GM23338 (cell line): ENCODE results near the gene LAPTM4A. TPM values are rescaled to one million over a fixed set of nuclear protein-coding genes. Genes with fewer than 3 reads are reported as not detected.
"Not testable (repeated sequence)": the region's sequence is repeated elsewhere in the genome, so short reads cannot be mapped to it uniquely, and the experiment has no call there.

Source experiments
- ATAC-seq: fragments of 200-7000 bp; cut with Tn5 transposase; 3 replicates; pipeline ENCODE4 v1.9.1; 2020
- DNase-seq: peaks from one replicate; pipeline ENCODE4 v3.0.0-alpha.2; 2015; ENCODE audit warnings: low spot score
- H2AFZ ChIP-seq: fragments of 200-600 bp; sonication (generic); 2 replicates; pipeline ENCODE4 v1.8.0; 2016; ENCODE audit warnings: antibody characterized with exemption, mild to moderate bottlenecking, moderate library complexity
- H3F3A ChIP-seq: fragments of 200-600 bp; sonication (generic); replicated peaks from 2 replicates; pipeline ENCODE4 v1.8.0; 2017; ENCODE audit warnings: antibody characterized with exemption, mixed run types, low read depth
- H3K27ac ChIP-seq: fragments of 200-600 bp; sonication (generic); 2 replicates; pipeline ENCODE4 v1.6.1; 2016; ENCODE audit warnings: low read depth
- H3K27me3 ChIP-seq: fragments of 200-600 bp; sonication (generic); 2 replicates; pipeline ENCODE4 v1.8.0; 2016; ENCODE audit warnings: mild to moderate bottlenecking, mixed run types, moderate library complexity; ENCODE audit not compliant: insufficient read depth
- H3K36me3 ChIP-seq: fragments of 200-600 bp; sonication (generic); 2 replicates; pipeline ENCODE4 v1.8.0; 2016; ENCODE audit warnings: mild to moderate bottlenecking; ENCODE audit not compliant: insufficient read depth
- H3K4me1 ChIP-seq: fragments of 200-600 bp; sonication (generic); 2 replicates; pipeline ENCODE4 v1.8.0; 2016; ENCODE audit warnings: mild to moderate bottlenecking, moderate library complexity; ENCODE audit not compliant: insufficient read depth
- H3K4me2 ChIP-seq: fragments of 200-600 bp; sonication (generic); 2 replicates; pipeline ENCODE4 v1.7.1; 2017; ENCODE audit warnings: mixed run types
- H3K4me3 ChIP-seq: fragments of 200-600 bp; sonication (generic); 2 replicates; pipeline ENCODE4 v1.6.1; 2016; ENCODE audit warnings: mixed run types
- H3K79me2 ChIP-seq: fragments of 200-600 bp; sonication (generic); replicated peaks from 2 replicates; pipeline ENCODE4 v1.8.0; 2017; ENCODE audit warnings: mild to moderate bottlenecking; ENCODE audit not compliant: insufficient read depth
- H3K9me2 ChIP-seq: fragments of 200-600 bp; sonication (generic); 2 replicates; pipeline ENCODE4 v1.8.0; 2017; ENCODE audit not compliant: insufficient read depth
- H4K20me1 ChIP-seq: fragments of 200-600 bp; sonication (generic); replicated peaks from 2 replicates; pipeline ENCODE4 v1.8.0; 2017; ENCODE audit warnings: mild to moderate bottlenecking; ENCODE audit not compliant: insufficient read depth
- H3K27ac Mint-ChIP-seq: 2 replicates; pipeline ENCODE4 v1.8.0; 2020; ENCODE audit warnings: inconsistent platforms, mild to moderate bottlenecking, moderate library complexity, mixed read lengths
- H3K27me3 Mint-ChIP-seq: 3 replicates; pipeline ENCODE4 v1.8.0; 2022; ENCODE audit warnings: low read depth, mild to moderate bottlenecking, moderate library complexity, mixed read lengths, inconsistent platforms; ENCODE audit not compliant: insufficient read depth, poor library complexity
- H3K36me3 Mint-ChIP-seq: 3 replicates; pipeline ENCODE4 v1.8.0; 2021; ENCODE audit warnings: low read depth, mild to moderate bottlenecking, inconsistent platforms, moderate library complexity, mixed read lengths
- H3K4me1 Mint-ChIP-seq: 3 replicates; pipeline ENCODE4 v1.8.0; 2020; ENCODE audit warnings: mild to moderate bottlenecking, inconsistent platforms, mixed read lengths
- H3K4me3 Mint-ChIP-seq: 3 replicates; pipeline ENCODE4 v1.8.0; 2021; ENCODE audit warnings: moderate library complexity, mild to moderate bottlenecking, inconsistent platforms, mixed read lengths
- H3K9me3 Mint-ChIP-seq: 3 replicates; pipeline ENCODE4 v1.8.0; 2020; ENCODE audit warnings: moderate library complexity, mild to moderate bottlenecking, inconsistent platforms, mixed read lengths
- CTCF ChIP-seq, 2 experiments: fragments of 200-600 bp in 1 of 2; sonication (generic) in 1 of 2; conservative IDR thresholded peaks; 2 replicates each; pipeline versions ENCODE4 v1.5.1 to v1.6.1; 2016 to 2017; ENCODE audit warnings: antibody characterized with exemption in 2 of 2, low read depth in 2 of 2, mild to moderate bottlenecking in 2 of 2, moderate library complexity in 1 of 2
- EZH2 ChIP-seq: fragments of 200-600 bp; sonication (generic); IDR thresholded peaks from one replicate; pipeline ENCODE4 v1.8.0; 2017; ENCODE audit warnings: antibody characterized with exemption, mild to moderate bottlenecking, low read depth; ENCODE audit not compliant: unreplicated experiment
- EZH2phosphoT487 ChIP-seq: fragments of 200-600 bp; sonication (generic); IDR thresholded peaks from one replicate; pipeline ENCODE4 v1.8.1; 2018; ENCODE audit warnings: antibody characterized with exemption; ENCODE audit not compliant: unreplicated experiment
- POLR2AphosphoS5 ChIP-seq: IDR thresholded peaks from 2 replicates; pipeline ENCODE4 v1.6.1; 2016; ENCODE audit warnings: antibody characterized with exemption, low read depth
- ZNF331 ChIP-seq: fragments of 250-450 bp; sonication (Bioruptor Pico); IDR thresholded peaks from 2 replicates; pipeline ENCODE4 v1.5.0; 2020; ENCODE audit warnings: low read depth, mild to moderate bottlenecking, moderate library complexity
- ZNF462 ChIP-seq: fragments of 250-450 bp; sonication (Bioruptor Pico); IDR thresholded peaks from 2 replicates; pipeline ENCODE4 v1.5.0; 2020; ENCODE audit warnings: mild to moderate bottlenecking, moderate library complexity
- polyA plus RNA-seq: library from polyadenylated mRNA; unstranded; fragments of >200 nt; fragmentation: Nextera tagmentation; extraction: Ambion mirVana; gene quantifications from 2 replicates; pipeline ENCODE4 v1.2.1, GENCODE V29; 2016
- total RNA-seq: library from RNA; depleted of rRNA; stranded (reverse); fragments of >200 nt; shearing (Covaris generic); gene quantifications from 2 replicates; pipeline ENCODE4 v1.2.3, GENCODE V29; 2014

Gene LAPTM4A
- total and polyA plus RNA-seq, 2 experiments from 2014 or later: 123 to 214 TPM

- no peak for TF ChIP-seq CTCF (conservative IDR thresholded peaks at IDR 0.05; ENCODE audit: low read depth in 2 of 2)
- no peak for TF ChIP-seq EZH2
- TF ChIP-seq ZNF462: no peak
- no peak for TF ChIP-seq EZH2phosphoT487
- no peak for TF ChIP-seq POLR2AphosphoS5
- no peak for TF ChIP-seq ZNF331
Observed at GRCh38 chr2:20048488-20049448, 2.7 kb downstream of the LAPTM4A start (continued).

DNA sequence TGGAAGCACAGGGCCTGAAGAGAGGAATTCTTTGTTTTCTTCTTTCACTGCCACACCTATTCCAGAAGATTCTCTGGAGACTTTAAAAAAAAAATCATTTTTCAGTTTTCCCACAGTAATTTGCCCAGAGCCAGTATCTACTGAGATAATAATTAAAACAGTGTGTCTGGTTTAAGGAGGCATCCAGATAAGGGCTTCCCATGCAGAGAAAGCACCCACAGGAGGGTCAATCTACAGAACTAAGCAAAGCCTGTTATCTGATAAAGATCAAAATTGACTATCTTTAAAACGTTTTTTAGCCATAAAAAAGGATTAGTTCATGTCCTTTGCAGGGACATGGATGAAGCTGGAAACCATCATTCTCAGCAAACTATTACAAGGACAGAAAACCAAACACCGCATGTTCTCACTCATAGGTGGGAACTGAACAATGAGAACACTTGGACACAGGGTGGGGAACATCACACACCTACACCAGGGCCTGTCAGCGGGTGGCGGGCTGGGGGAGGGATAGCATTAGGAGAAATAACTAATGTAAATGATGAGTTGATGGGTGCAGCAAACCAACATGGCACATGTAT lies 5.6 kb downstream of the LAPTM4A start:
- not testable (repeated sequence) for H3K36me3 Mint-ChIP-seq, H3K27me3 Mint-ChIP-seq, DNase-seq, H3K4me3 Mint-ChIP-seq, H3K4me3 ChIP-seq, ATAC-seq, H3K4me2 ChIP-seq, H3K27ac Mint-ChIP-seq, H3K36me3 ChIP-seq, H3F3A ChIP-seq, H3K27me3 ChIP-seq, H2AFZ ChIP-seq, H3K27ac ChIP-seq, H3K9me2 ChIP-seq, H3K9me3 Mint-ChIP-seq
- peaks cover 23% of the 10 kb centered on the region for H4K20me1 ChIP-seq
- peaks cover 19% of the 10 kb centered on the region for H3K4me1 Mint-ChIP-seq
- peaks cover 100% of the 10 kb centered on the region for H3K79me2 ChIP-seq
- H3K4me1 ChIP-seq: peaks cover 21% of the 10 kb centered on the region
